Endothelial cell of umbilical vein (primary cell): Measurements from ENCODE around the gene ZSCAN5A.

Experiments
- CTCF ChIP-seq, 2 donors: IDR thresholded peaks; 1 replicate in 1 of 2; 2 replicates in 1 of 2; pipeline ENCODE4 v1.5.1; 2011; ENCODE audit warnings: low read length in 2 of 2, mild to moderate bottlenecking in 2 of 2, moderate library complexity in 2 of 2, control low read depth in 1 of 2, inconsistent platforms in 1 of 2, low read depth in 1 of 2; ENCODE audit not compliant: insufficient read depth in 1 of 2; ENCODE audit errors: extremely low read depth in 1 of 2
- FOS ChIP-seq: IDR thresholded peaks from 2 replicates; pipeline ENCODE4 v1.6.1; 2011; ENCODE audit warnings: mild to moderate bottlenecking, low read length, moderate library complexity, borderline replicate concordance; ENCODE audit not compliant: insufficient read depth

- TF ChIP-seq CTCF (IDR thresholded peaks at IDR 0.05; ENCODE audit: extremely low read depth in 1 of 2, insufficient read depth in 1 of 2, low read depth in 1 of 2, low read length in 2 of 2) (no peak), FOS (no peak)
These were observed 8.6 kb downstream of the ZSCAN5A start for GRCh38 chr19:56306016-56306415.
